Measurements from ENCODE around the gene SSUH2.

Gene SSUH2

GRCh38 chr3:8608041-8608790, 36.4 kb downstream of the SSUH2 start:
- no peak for DNase-seq

- DNase-seq = peak; percentile 74
These were observed 37.2 kb downstream of the SSUH2 start for GRCh38 chr3:8607234-8608040.

- peak; percentile 23 for DNase-seq
These were observed 37.8 kb downstream of the SSUH2 start for GRCh38 chr3:8606701-8607231.

GRCh38 chr3:8604988-8605387, 39.6 kb downstream of the SSUH2 start:
- DNase-seq = no peak

- no peak for DNase-seq
These were observed 40.6 kb downstream of the SSUH2 start for GRCh38 chr3:8604006-8604405.

GRCh38 chr3:8603115-8603710, 41.4 kb downstream of the SSUH2 start:
- no peak for DNase-seq

GRCh38 chr3:8600457-8600856, 44.1 kb downstream of the SSUH2 start:
- DNase-seq = no peak

GRCh38 chr3:8599146-8599545, 45.5 kb downstream of the SSUH2 start:
- no peak for DNase-seq

- no peak for DNase-seq
These were observed 47.3 kb downstream of the SSUH2 start for GRCh38 chr3:8597219-8597853.

- no peak for DNase-seq
These were observed 48.0 kb downstream of the SSUH2 start for GRCh38 chr3:8596321-8597218.

- no peak for DNase-seq
These were observed 48.9 kb downstream of the SSUH2 start for GRCh38 chr3:8595695-8596115.

GRCh38 chr3:8595252-8595651, 49.3 kb downstream of the SSUH2 start:
- no peak for DNase-seq

- DNase-seq = no peak
These were observed 51.4 kb downstream of the SSUH2 start for GRCh38 chr3:8593021-8593827.

- DNase-seq = peak; percentile 53
These were observed 54.6 kb downstream of the SSUH2 start for GRCh38 chr3:8589880-8590556.

GRCh38 chr3:8584661-8585060, 59.9 kb downstream of the SSUH2 start:
- no peak for DNase-seq

GRCh38 chr3:8581806-8582445, 62.7 kb downstream of the SSUH2 start:
- DNase-seq = no peak

- no peak for DNase-seq
These were observed 63.2 kb downstream of the SSUH2 start for GRCh38 chr3:8581373-8581772.

GRCh38 chr3:8580434-8580833, 64.2 kb downstream of the SSUH2 start:
- peak; percentile 19 for DNase-seq

GRCh38 chr3:8579943-8580342, 64.7 kb downstream of the SSUH2 start:
- DNase-seq = no peak

- DNase-seq = no peak
These were observed 65.5 kb downstream of the SSUH2 start for GRCh38 chr3:8579096-8579495.
